Stimulated activated naive CD8-positive, alpha-beta T cell treated with anti-CD3 and anti-CD28 coated beads, Interleukin-15, Interleukin-2, amounts not matched to agents 100 ng/mL and 50 ng/mL, for 24 hours (primary cell): Measurements from ENCODE around the gene RAB11A.

Experiments
- H3K27ac Mint-ChIP-seq: one replicate; pipeline ENCODE4 v1.8.0; 2021; ENCODE audit warnings: mild to moderate bottlenecking, mixed read lengths
- H3K27me3 Mint-ChIP-seq: one replicate; pipeline ENCODE4 v1.8.0; 2021; ENCODE audit warnings: mixed read lengths
- H3K36me3 Mint-ChIP-seq: one replicate; pipeline ENCODE4 v1.8.0; 2021; ENCODE audit warnings: low read depth, mixed read lengths
- H3K4me1 Mint-ChIP-seq: one replicate; pipeline ENCODE4 v1.8.0; 2021; ENCODE audit warnings: low read depth, mixed read lengths
- H3K4me3 Mint-ChIP-seq: one replicate; pipeline ENCODE4 v1.8.0; 2021; ENCODE audit warnings: mild to moderate bottlenecking, mixed read lengths
- H3K9me3 Mint-ChIP-seq: one replicate; pipeline ENCODE4 v1.8.0; 2021; ENCODE audit warnings: mixed read lengths

The RAB11A gene

GRCh38 chr15:65893060-65893459, 23.8 kb downstream of the RAB11A start:
- Mint-ChIP-seq H3K9me3 (no peaks in the 10 kb centered on the region), H3K36me3 (peaks cover 49% of the 10 kb centered on the region), H3K4me1 (peaks cover 47% of the 10 kb centered on the region), H3K4me3 (no peak overlapping the region), H3K27ac (no peak overlapping the region), H3K27me3 (no peaks in the 10 kb centered on the region)

- Mint-ChIP-seq H3K4me1 (peaks cover 20% of the 10 kb centered on the region), H3K27me3 (no peaks in the 10 kb centered on the region), H3K9me3 (no peaks in the 10 kb centered on the region), H3K36me3 (peaks cover 46% of the 10 kb centered on the region), H3K4me3 (no peak overlapping the region), H3K27ac (no peak overlapping the region)
These were observed 26.9 kb downstream of the RAB11A start for GRCh38 chr15:65896236-65896635.

DNA sequence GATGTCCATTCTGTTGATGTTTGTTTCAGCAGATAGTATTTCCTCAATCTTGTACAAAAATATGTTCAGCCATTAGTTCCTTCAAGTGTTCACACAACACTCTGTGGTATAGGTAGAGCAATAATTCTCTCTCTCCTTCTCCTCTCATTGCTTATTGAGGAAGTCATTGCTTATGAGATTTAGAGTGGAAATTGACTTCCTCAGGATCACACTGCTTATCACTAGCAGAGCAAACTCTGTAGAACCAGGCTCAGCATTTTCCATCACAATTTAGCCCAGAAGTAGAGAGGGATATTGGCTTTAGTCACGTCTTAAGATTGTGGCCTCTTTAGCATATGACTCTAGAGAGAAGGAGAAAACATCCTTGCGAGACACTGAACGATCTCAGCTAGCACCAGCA, 31.2 kb downstream of the RAB11A start:
- H3K9me3 Mint-ChIP-seq, result no peaks in the 10 kb centered on the region

GRCh38 chr15:65901336-65901735, 32.0 kb downstream of the RAB11A start:
- no peak overlapping the region for H3K4me3 Mint-ChIP-seq
- peaks cover 22% of the 10 kb centered on the region for H3K4me1 Mint-ChIP-seq
- no peaks in the 10 kb centered on the region for H3K9me3 Mint-ChIP-seq
- H3K36me3 Mint-ChIP-seq, result peaks cover 40% of the 10 kb centered on the region
- H3K27me3 Mint-ChIP-seq, result no peaks in the 10 kb centered on the region
- no peak overlapping the region for H3K27ac Mint-ChIP-seq

More for the DNA sequence above, 31.2 kb downstream of the RAB11A start:
- H3K4me1 Mint-ChIP-seq, result peaks cover 22% of the 10 kb centered on the region
- H3K36me3 Mint-ChIP-seq, result peaks cover 42% of the 10 kb centered on the region
- no peak overlapping the region for H3K4me3 Mint-ChIP-seq
- H3K27ac Mint-ChIP-seq, result no peak overlapping the region
- H3K27me3 Mint-ChIP-seq, result no peaks in the 10 kb centered on the region

DNA sequence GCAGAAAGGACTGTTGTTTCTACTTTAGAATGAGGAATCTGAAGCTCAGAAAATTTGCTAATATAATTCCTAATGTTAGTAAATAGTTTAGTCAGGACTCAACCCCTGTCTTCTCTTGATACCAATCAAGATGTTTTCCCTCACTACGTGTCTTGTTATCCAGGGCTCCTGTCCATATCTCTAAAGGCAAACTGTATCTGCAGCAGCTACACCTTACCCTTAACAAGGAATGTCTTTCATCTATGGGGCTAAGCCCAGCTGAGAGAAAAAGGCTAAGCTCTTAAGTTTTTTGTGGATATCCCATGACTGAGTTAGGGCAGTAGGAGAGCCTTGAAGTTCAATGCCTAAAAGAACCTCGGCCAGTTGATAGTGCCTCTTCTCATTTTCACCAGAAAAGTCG, 32.5 kb downstream of the RAB11A start:
- H3K9me3 Mint-ChIP-seq, result no peaks in the 10 kb centered on the region
- no peak overlapping the region for H3K27ac Mint-ChIP-seq
- H3K4me3 Mint-ChIP-seq, result no peak overlapping the region
- no peaks in the 10 kb centered on the region for H3K27me3 Mint-ChIP-seq
- peaks cover 22% of the 10 kb centered on the region for H3K4me1 Mint-ChIP-seq
- peaks cover 38% of the 10 kb centered on the region for H3K36me3 Mint-ChIP-seq

DNA sequence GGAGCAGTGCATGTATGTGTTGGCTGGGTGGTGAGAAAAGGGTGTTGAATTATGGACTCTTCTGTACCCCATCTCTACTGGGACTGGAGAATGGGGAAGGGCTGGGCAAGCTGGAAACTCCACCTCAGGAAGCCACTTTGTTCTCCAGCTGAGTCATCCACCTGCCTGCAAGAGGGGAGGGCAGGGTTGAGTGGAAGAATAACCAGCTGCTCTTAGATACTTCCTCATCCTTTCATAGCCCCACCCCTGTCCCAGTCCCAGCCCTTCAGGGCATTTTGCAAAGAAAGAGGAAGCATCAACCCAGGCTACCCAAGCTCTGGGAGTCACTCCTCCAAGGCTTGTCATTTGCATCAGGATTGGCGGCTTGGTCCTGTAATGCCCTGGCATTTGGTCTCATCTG, 33.1 kb downstream of the RAB11A start:
- Mint-ChIP-seq H3K27me3 (no peaks in the 10 kb centered on the region), H3K9me3 (no peaks in the 10 kb centered on the region), H3K27ac (no peak overlapping the region), H3K4me1 (peaks cover 22% of the 10 kb centered on the region), H3K4me3 (no peak overlapping the region), H3K36me3 (peaks cover 37% of the 10 kb centered on the region)

- Mint-ChIP-seq H3K36me3 (peaks cover 33% of the 10 kb centered on the region), H3K9me3 (no peaks in the 10 kb centered on the region), H3K27me3 (no peaks in the 10 kb centered on the region)
These were observed 34.2 kb downstream of the RAB11A start for GRCh38 chr15:65903296-65904073.

GRCh38 chr15:65904301-65904700, 35.0 kb downstream of the RAB11A start:
- Mint-ChIP-seq H3K4me1 (peaks cover 22% of the 10 kb centered on the region), H3K36me3 (peaks cover 27% of the 10 kb centered on the region), H3K9me3 (no peaks in the 10 kb centered on the region), H3K27me3 (no peaks in the 10 kb centered on the region), H3K4me3 (no peak overlapping the region), H3K27ac (peak overlapping the region; percentile 49)

More at GRCh38 chr15:65903296-65904073, 34.2 kb downstream of the RAB11A start:
- Mint-ChIP-seq H3K27ac (no peak overlapping the region), H3K4me1 (peaks cover 22% of the 10 kb centered on the region), H3K4me3 (no peak overlapping the region)

GRCh38 chr15:65906396-65906795, 37.1 kb downstream of the RAB11A start:
- Mint-ChIP-seq H3K36me3 (peaks cover 13% of the 10 kb centered on the region), H3K9me3 (no peaks in the 10 kb centered on the region), H3K27me3 (no peaks in the 10 kb centered on the region), H3K4me3 (no peak overlapping the region), H3K4me1 (peaks cover 22% of the 10 kb centered on the region), H3K27ac (peak overlapping the region; percentile 8)

GRCh38 chr15:65907661-65908060, 38.4 kb downstream of the RAB11A start:
- H3K27me3 Mint-ChIP-seq, result no peaks in the 10 kb centered on the region
- H3K27ac Mint-ChIP-seq, result no peak overlapping the region
- peaks cover 13% of the 10 kb centered on the region for H3K4me1 Mint-ChIP-seq
- H3K36me3 Mint-ChIP-seq, result peaks cover 13% of the 10 kb centered on the region
- no peaks in the 10 kb centered on the region for H3K9me3 Mint-ChIP-seq
- H3K4me3 Mint-ChIP-seq, result no peak overlapping the region

- Mint-ChIP-seq H3K4me3 (no peak overlapping the region), H3K27ac (no peak overlapping the region), H3K36me3 (peaks cover 12% of the 10 kb centered on the region), H3K9me3 (no peaks in the 10 kb centered on the region), H3K4me1 (peaks cover 3% of the 10 kb centered on the region), H3K27me3 (no peaks in the 10 kb centered on the region)
These were observed 39.6 kb downstream of the RAB11A start for GRCh38 chr15:65908876-65909275.

- Mint-ChIP-seq H3K4me3 (no peak overlapping the region), H3K36me3 (peaks cover 9% of the 10 kb centered on the region), H3K27me3 (no peaks in the 10 kb centered on the region), H3K27ac (no peak overlapping the region), H3K4me1 (no peaks in the 10 kb centered on the region), H3K9me3 (no peaks in the 10 kb centered on the region)
These were observed 40.5 kb downstream of the RAB11A start for GRCh38 chr15:65909831-65910230.

- Mint-ChIP-seq H3K27me3 (no peaks in the 10 kb centered on the region), H3K9me3 (no peaks in the 10 kb centered on the region), H3K4me3 (no peak overlapping the region), H3K4me1 (no peaks in the 10 kb centered on the region), H3K36me3 (peaks cover 4% of the 10 kb centered on the region), H3K27ac (no peak overlapping the region)
These were observed 41.0 kb downstream of the RAB11A start for GRCh38 chr15:65910341-65910740.

DNA sequence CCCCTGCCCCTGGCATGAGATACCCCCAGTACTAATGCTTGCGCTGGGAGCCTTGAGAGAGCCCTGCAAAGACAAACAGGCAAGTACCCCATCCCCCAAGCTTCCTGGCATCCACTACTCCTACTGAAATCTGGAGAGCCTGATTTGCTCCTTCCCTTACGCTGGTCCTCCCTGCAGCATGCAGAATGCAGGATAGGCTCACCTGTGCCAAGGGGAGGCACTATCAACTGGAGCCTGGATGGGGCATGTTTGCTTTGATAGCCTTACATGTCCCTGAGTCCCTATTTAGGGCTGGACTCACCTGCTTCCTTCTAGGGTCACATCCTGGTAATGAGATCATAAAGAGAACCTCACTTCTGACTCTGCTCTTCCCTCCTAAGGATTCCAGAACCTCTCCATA, 42.9 kb downstream of the RAB11A start:
- Mint-ChIP-seq H3K36me3 (no peaks in the 10 kb centered on the region), H3K27me3 (no peaks in the 10 kb centered on the region), H3K27ac (no peak overlapping the region), H3K4me1 (peaks cover 16% of the 10 kb centered on the region), H3K9me3 (no peaks in the 10 kb centered on the region), H3K4me3 (no peak overlapping the region)

- Mint-ChIP-seq H3K4me3 (no peak overlapping the region), H3K4me1 (peaks cover 31% of the 10 kb centered on the region), H3K27ac (no peak overlapping the region), H3K9me3 (no peaks in the 10 kb centered on the region), H3K27me3 (no peaks in the 10 kb centered on the region), H3K36me3 (peaks cover 1% of the 10 kb centered on the region)
These were observed 44.4 kb downstream of the RAB11A start for GRCh38 chr15:65913631-65914199.

GRCh38 chr15:65914386-65914785, 45.1 kb downstream of the RAB11A start:
- no peaks in the 10 kb centered on the region for H3K9me3 Mint-ChIP-seq
- no peak overlapping the region for H3K27ac Mint-ChIP-seq
- H3K36me3 Mint-ChIP-seq, result peaks cover 4% of the 10 kb centered on the region

More at GRCh38 chr15:65914386-65914785, 45.1 kb downstream of the RAB11A start:
- no peaks in the 10 kb centered on the region for H3K27me3 Mint-ChIP-seq
- H3K4me1 Mint-ChIP-seq, result peaks cover 36% of the 10 kb centered on the region
- no peak overlapping the region for H3K4me3 Mint-ChIP-seq
